GM13976 (cell line): Measurements from ENCODE around the gene SCN4B.

Experiments used
- DNase-seq: peaks from one replicate; pipeline ENCODE4 v3.0.0; 2012; ENCODE audit warnings: low spot score
- CTCF ChIP-seq: IDR thresholded peaks from 2 replicates; pipeline ENCODE4 v1.5.1; 2012; ENCODE audit warnings: borderline replicate concordance, mild to moderate bottlenecking; ENCODE audit not compliant: insufficient read depth; ENCODE audit errors: extremely low read depth, missing control alignments, control extremely low read depth
- in situ Hi-C: fragments of 300-500 bp; cut with MboI; formaldehyde crosslinking; loops from one replicate; pipeline ENCODE4 v1.12.0; 2022; ENCODE audit warnings: low sequenced_read_pairs, mixed read lengths, inconsistent platforms; ENCODE audit not compliant: unreplicated experiment

Gene SCN4B

GRCh38 chr11:118132385-118133151 is 20.1 kb downstream of the SCN4B start:
- DNase-seq = no peak
- no peak for TF ChIP-seq CTCF
- in situ Hi-C loops = no loop called here

GRCh38 chr11:118129471-118130172 is 23.0 kb downstream of the SCN4B start:
- DNase-seq = no peak
- no peak for TF ChIP-seq CTCF
- in situ Hi-C loops = no loop called here

- in situ Hi-C loops = no loop called here
- TF ChIP-seq CTCF = no peak
- no peak for DNase-seq
These were observed 23.7 kb downstream of the SCN4B start for GRCh38 chr11:118128721-118129470.

- TF ChIP-seq CTCF = no peak
- no peak for DNase-seq
- in situ Hi-C loops = no loop called here
These were observed 24.3 kb downstream of the SCN4B start for GRCh38 chr11:118128310-118128709.

- in situ Hi-C loops = no loop called here
- no peak for DNase-seq
- TF ChIP-seq CTCF = no peak
These were observed 26.4 kb downstream of the SCN4B start for GRCh38 chr11:118126082-118126838.
